ENCODE data around the gene VPS13D. TPM values are rescaled to one million over a fixed set of nuclear protein-coding genes. Genes with fewer than 3 reads are reported as not detected.
A peak's percentile ranks its signal among the peaks of the same experiment; 100 is the strongest.

The VPS13D gene
- total RNA-seq, 4 donors from 2014 or later, result 42.5 to 103 (median 59.8) TPM

- WGBS, 2 donors, result 18 to 23% methylated on average over 9 to 10 of the region's 11 CpGs
- H3K36me3 ChIP-seq, result peaks cover 0 to 5% (median 0%) of the 10 kb centered on the region in 3 donors
- no peaks in the 10 kb centered on the region for H3K27me3 ChIP-seq
- H3K9me3 ChIP-seq, result no peaks in the 10 kb centered on the region
- peak overlapping the region in 1 of 4 donors; percentile 2 for H3K4me3 ChIP-seq
- DNase-seq, result no peak
- peak overlapping the region; percentile 79 to 92 (median 89) for H3K27ac ChIP-seq
- peaks cover 62 to 98% (median 72%) of the 10 kb centered on the region in 3 donors for H3K4me1 ChIP-seq
- intact Hi-C loops (cut with DNase I), result no loop called here
- peak in 1 of 4 donors; percentile 4 for TF ChIP-seq POLR2A (IDR thresholded peaks at IDR 0.05)
- no peak for TF ChIP-seq CTCF (IDR thresholded peaks at IDR 0.05)
Measured at GRCh38 chr1:12478612-12478985, 248.8 kb downstream of the VPS13D start.

- Histone ChIP-seq H3K4me1 (peaks cover 55 to 98% (median 68%) of the 10 kb centered on the region in 3 donors), H3K27me3 (no peaks in the 10 kb centered on the region), H3K27ac (peak overlapping the region; percentile 79 to 92 (median 89)), H3K4me3 (no peak overlapping the region), H3K9me3 (no peaks in the 10 kb centered on the region), H3K36me3 (peaks cover 0 to 12% (median 0%) of the 10 kb centered on the region in 3 donors)
- DNase-seq, result no peak
- TF ChIP-seq CTCF (IDR thresholded peaks at IDR 0.05), result no peak
- TF ChIP-seq POLR2A (IDR thresholded peaks at IDR 0.05), result no peak
- intact Hi-C loops (cut with DNase I), result no loop called here
- 88% methylated on average over 6 of the region's 6 CpGs for WGBS, 2 donors
Measured at GRCh38 chr1:12479311-12479710, 249.5 kb downstream of the VPS13D start.

- Histone ChIP-seq H3K9me3 (no peaks in the 10 kb centered on the region), H3K27ac (peak overlapping the region; percentile 79 to 92 (median 89)), H3K4me3 (no peak overlapping the region), H3K4me1 (peaks cover 48 to 98% (median 65%) of the 10 kb centered on the region in 3 donors), H3K27me3 (no peaks in the 10 kb centered on the region), H3K36me3 (peaks cover 0 to 15% (median 0%) of the 10 kb centered on the region in 3 donors)
- 86 to 100% methylated on average over 1 to 2 of the region's 3 CpGs for WGBS, 2 donors
- no peak for DNase-seq
- intact Hi-C loops (cut with DNase I), result no loop called here
- TF ChIP-seq POLR2A (IDR thresholded peaks at IDR 0.05) (no peak), CTCF (IDR thresholded peaks at IDR 0.05) (no peak)
Measured at GRCh38 chr1:12480041-12480440, 250.2 kb downstream of the VPS13D start.

GRCh38 chr1:12480748-12481362, 251.0 kb downstream of the VPS13D start:
- H3K4me1 ChIP-seq, result peaks cover 46 to 98% (median 64%) of the 10 kb centered on the region in 3 donors
- TF ChIP-seq POLR2A (IDR thresholded peaks at IDR 0.05) (peak in 1 of 4 donors; percentile 15), CTCF (IDR thresholded peaks at IDR 0.05) (no peak)
- H3K27me3 ChIP-seq, result no peaks in the 10 kb centered on the region
- H3K27ac ChIP-seq, result peak overlapping the region; percentile 79 to 92 (median 89)
- WGBS, 2 donors, result 8 to 60% methylated on average over 1 to 2 of the region's 5 CpGs
- no peak overlapping the region for H3K4me3 ChIP-seq
- H3K36me3 ChIP-seq, result peaks cover 0 to 23% (median 0%) of the 10 kb centered on the region in 3 donors
- intact Hi-C loops (cut with DNase I), result no loop called here
- no peaks in the 10 kb centered on the region for H3K9me3 ChIP-seq
- DNase-seq, result no peak

GRCh38 chr1:12481928-12482327, 252.1 kb downstream of the VPS13D start:
- Histone ChIP-seq H3K36me3 (peaks cover 0 to 29% (median 6%) of the 10 kb centered on the region in 3 donors), H3K27me3 (no peaks in the 10 kb centered on the region), H3K4me3 (no peak overlapping the region), H3K4me1 (peaks cover 49 to 98% (median 67%) of the 10 kb centered on the region in 3 donors), H3K9me3 (no peaks in the 10 kb centered on the region), H3K27ac (peak overlapping the region; percentile 79 to 92 (median 89))
- WGBS, 2 donors, result 90 to 100% methylated on average over 2 of the region's 6 CpGs
- no peak for DNase-seq
- intact Hi-C loops (cut with DNase I), result no loop called here
- no peak for TF ChIP-seq POLR2A (IDR thresholded peaks at IDR 0.05)
- no peak for TF ChIP-seq CTCF (IDR thresholded peaks at IDR 0.05)

Measured in esophagus squamous epithelium (tissue), 5 donors.